ENCODE results near the gene COL24A1. TPM values are rescaled to one million over a fixed set of nuclear protein-coding genes. Genes with fewer than 3 reads are reported as not detected.

Gene COL24A1
- total RNA-seq, 1 experiment from 2014 or later, result 0.35 TPM

- H2BK15ac ChIP-seq (ENCODE audit: low read depth, low read length), result no peak overlapping the region
- no peak overlapping the region for H4K8ac ChIP-seq (replicated peaks; ENCODE audit: insufficient read length, low read depth, low read length)
- H2AK5ac ChIP-seq (ENCODE audit: insufficient read length, low read length), result no peak overlapping the region
- no peak overlapping the region for H3K23ac ChIP-seq (ENCODE audit: insufficient read length, low read depth, low read length)
- no peak overlapping the region for H4K5ac ChIP-seq (ENCODE audit: insufficient read length, low read depth, low read length)
- H3K4me1 ChIP-seq (ENCODE audit: insufficient read depth, low read length), result no peaks in the 10 kb centered on the region
- no peak overlapping the region for H2BK120ac ChIP-seq (ENCODE audit: low read depth, low read length, poor library complexity, severe bottlenecking)
- no peak for DNase-seq
- no peaks in the 10 kb centered on the region for H3K9me3 ChIP-seq (ENCODE audit: control insufficient read depth, low read depth, low read length)
- no CpG with 5 or more reads among the region's 2 CpGs for WGBS (ENCODE audit: extremely low coverage, insufficient read length, low lambda C conversion rate)
- Mint-ChIP-seq H3K4me1 (no peaks in the 10 kb centered on the region; a peak in 1 of 4 replicates), H3K4me3 (no peak overlapping the region), H3K36me3 (ENCODE audit: insufficient read depth in 1 of 3, low read depth in 3 of 3) (peaks cover 7 to 26% (median 9%) of the 10 kb centered on the region in 3 experiments), H3K27me3 (ENCODE audit: low read depth) (no peaks in the 10 kb centered on the region), H3K27ac (no peak overlapping the region), H3K9me3 (no peaks in the 10 kb centered on the region)
- H3K4me2 ChIP-seq (ENCODE audit: insufficient read depth, insufficient read length, low read length), result no peak overlapping the region
- TF ChIP-seq CTCF (conservative IDR thresholded peaks at IDR 0.05), result no peak
- H2BK5ac ChIP-seq (ENCODE audit: insufficient read length, low read length), result peak overlapping the region; percentile 16
- H3K14ac ChIP-seq (ENCODE audit: insufficient read depth, low read length), result no peak overlapping the region
- no peak overlapping the region for H4K91ac ChIP-seq (ENCODE audit: insufficient read length, low read depth, low read length)
- H3K18ac ChIP-seq (ENCODE audit: insufficient read length, low read depth, low read length), result no peak overlapping the region
- no peak overlapping the region for H3K9ac ChIP-seq (ENCODE audit: extremely low read depth, insufficient read length, low read length)
- no peak overlapping the region for H3T11ph ChIP-seq (ENCODE audit: low read length)
- H3K56ac ChIP-seq (ENCODE audit: insufficient read length, low read depth, low read length), result no peak overlapping the region
- H3K79me2 ChIP-seq (ENCODE audit: insufficient read depth, low read length), result no peaks in the 10 kb centered on the region
- H2AFZ ChIP-seq (ENCODE audit: low read length), result no peak overlapping the region
- H4K20me1 ChIP-seq (ENCODE audit: control insufficient read depth, insufficient read depth, insufficient read length), result no peaks in the 10 kb centered on the region
- H2BK20ac ChIP-seq (ENCODE audit: low read depth, low read length, poor library complexity, severe bottlenecking), result no peak overlapping the region
- H3K27ac ChIP-seq (ENCODE audit: insufficient read length, low read depth, low read length), result no peak overlapping the region
- H3K27me3 ChIP-seq (ENCODE audit: insufficient read depth, low read length), result no peaks in the 10 kb centered on the region
- no peak overlapping the region for H3K4ac ChIP-seq (ENCODE audit: low read depth, low read length)
- H3K23me2 ChIP-seq (ENCODE audit: insufficient read length, low read depth, low read length, poor library complexity, severe bottlenecking), result no peaks in the 10 kb centered on the region
- no peaks in the 10 kb centered on the region for H3K79me1 ChIP-seq (ENCODE audit: insufficient read depth, low read depth, low read length, poor library complexity, severe bottlenecking)
- no peak overlapping the region for H2BK12ac ChIP-seq (ENCODE audit: insufficient read length, low read depth, low read length)
Measured at GRCh38 chr1:85681087-85681486, 475.5 kb downstream of the COL24A1 start.

Other genes starting within 250 kb of the COL24A1 start
- gene ODF2L, start 239.6 kb upstream of the COL24A1 start, total RNA-seq (2021), result 21.5 and 27.3 TPM in 2 replicates